GM19351 (cell line): Measurements from ENCODE around the gene ZFYVE16.
"Not testable (repeated sequence)": the region's sequence is repeated elsewhere in the genome, so short reads cannot be mapped to it uniquely, and the experiment has no call there.

Experiments
- ATAC-seq: cut with Tn5 transposase; IDR thresholded peaks from one replicate; pipeline ENCODE4 v1.9.1; 2021; ENCODE audit warnings: mild to moderate bottlenecking, moderate library complexity; ENCODE audit not compliant: unreplicated experiment

Gene ZFYVE16

GRCh38 chr5:80487444-80487828, 79.6 kb downstream of the ZFYVE16 start:
- no peak for ATAC-seq

GRCh38 chr5:80487829-80488721, 80.2 kb downstream of the ZFYVE16 start, which contains the start of gene FAM151B:
Gene FAM151B, plus strand, starts transcription at chr5:80488100. Its CDS starts 24 bp downstream, at chr5:80488124.
- peak; percentile 86 for ATAC-seq

DNA sequence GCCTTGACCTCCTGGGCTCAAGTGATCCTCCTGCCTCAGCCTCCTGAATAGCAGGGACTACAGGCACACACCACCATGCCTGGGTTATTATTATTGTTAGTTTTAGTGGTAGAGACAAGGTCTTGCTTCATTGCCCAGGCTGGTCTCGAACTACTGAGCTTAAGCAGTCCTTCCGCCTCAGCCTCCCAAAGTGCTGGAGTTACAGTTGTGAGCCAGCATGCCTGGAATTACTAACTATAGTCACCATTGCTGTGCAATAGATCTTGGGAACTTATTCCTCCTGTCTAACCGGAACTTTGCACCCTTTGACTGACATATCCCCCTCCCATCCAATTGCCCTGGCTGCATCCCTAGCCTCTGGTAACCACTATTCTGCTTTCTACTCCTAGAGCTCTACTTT, 83.4 kb downstream of the ZFYVE16 start:
- no peak for ATAC-seq

DNA sequence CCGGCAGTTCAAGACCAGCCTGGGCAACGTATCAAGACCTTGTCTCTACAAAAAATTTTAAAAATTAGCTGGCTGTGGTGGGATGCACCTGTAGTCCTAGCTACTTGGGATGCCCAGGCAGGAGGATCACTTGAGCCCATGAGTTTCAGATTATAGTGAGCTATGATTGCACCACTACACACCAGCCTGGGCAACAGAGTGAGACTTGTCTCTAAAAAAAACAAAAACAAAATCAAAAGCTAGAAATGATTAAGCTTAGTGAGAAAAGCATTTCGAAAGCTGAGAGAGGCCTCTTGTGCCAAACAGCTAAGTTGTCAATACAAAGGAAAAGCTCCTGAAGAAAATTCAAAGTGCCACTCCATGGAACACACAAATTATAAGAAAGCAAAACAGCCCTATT, 84.9 kb downstream of the ZFYVE16 start:
- no peak for ATAC-seq

DNA sequence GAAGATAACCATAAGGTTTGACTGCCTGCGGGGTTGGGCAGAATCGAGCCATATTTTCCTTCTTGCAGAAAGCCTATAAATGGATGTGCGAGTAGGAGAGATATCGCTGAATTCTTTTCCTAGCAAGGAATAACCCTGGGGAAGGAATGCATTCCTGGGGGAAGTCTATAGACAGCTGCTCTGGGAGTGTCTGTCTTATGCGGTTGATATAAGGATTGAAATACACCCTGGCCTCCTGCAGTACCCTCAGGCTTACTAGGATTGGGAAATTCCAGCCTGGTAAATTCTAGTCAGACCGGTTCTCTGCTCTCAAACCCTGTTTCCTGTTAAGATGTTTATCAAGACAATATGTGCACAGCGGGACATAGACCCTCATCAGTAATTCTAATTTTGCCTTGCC, 85.6 kb downstream of the ZFYVE16 start:
- not testable (repeated sequence) for ATAC-seq

GRCh38 chr5:80495891-80496290, 88.0 kb downstream of the ZFYVE16 start:
- ATAC-seq = no peak

DNA sequence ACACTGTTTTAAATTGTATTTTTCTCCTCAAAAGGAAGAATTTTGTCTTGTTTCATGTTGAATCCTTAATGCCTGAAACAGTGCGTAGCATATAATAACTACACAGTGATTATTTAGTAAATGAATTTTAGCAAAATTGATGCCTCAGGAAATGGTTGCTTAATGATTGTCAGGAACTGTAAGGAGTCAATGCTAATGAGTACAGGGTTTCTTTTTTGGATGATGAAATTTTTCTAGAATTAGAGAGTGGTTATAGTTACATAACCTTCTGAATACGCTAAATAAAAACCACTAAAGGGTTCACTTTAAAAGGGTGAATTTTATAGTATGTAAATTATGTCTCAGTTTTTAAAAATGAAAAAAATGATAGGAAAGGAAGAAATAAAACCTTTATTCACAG, 94.9 kb downstream of the ZFYVE16 start:
- ATAC-seq = no peak

GRCh38 chr5:80503641-80504040, 95.8 kb downstream of the ZFYVE16 start:
- ATAC-seq = no peak

- ATAC-seq = no peak
Measured at GRCh38 chr5:80504833-80505232, 97.0 kb downstream of the ZFYVE16 start.

GRCh38 chr5:80507663-80508062, 99.8 kb downstream of the ZFYVE16 start:
- ATAC-seq = no peak

- ATAC-seq = no peak
Measured at GRCh38 chr5:80508844-80509243, 101.0 kb downstream of the ZFYVE16 start.

DNA sequence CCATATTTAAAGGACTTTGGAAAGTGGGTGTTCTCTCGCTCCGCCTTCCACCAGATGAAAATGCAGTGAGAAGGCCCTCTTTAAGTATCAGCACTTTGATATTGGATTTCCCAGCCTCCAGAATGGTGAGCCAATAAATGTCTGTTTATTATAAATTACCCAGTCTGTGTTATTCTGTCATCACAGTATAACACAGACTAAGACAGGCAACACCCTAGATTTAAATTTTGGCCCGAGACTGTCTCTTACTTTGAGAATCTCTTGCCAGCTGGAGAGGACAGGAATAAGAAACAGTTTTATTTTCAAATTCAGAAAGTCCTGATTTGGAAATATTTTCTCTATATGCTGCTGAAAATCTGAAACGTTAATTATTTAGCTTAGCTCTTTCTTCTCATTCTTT, 101.5 kb downstream of the ZFYVE16 start:
- no peak for ATAC-seq

DNA sequence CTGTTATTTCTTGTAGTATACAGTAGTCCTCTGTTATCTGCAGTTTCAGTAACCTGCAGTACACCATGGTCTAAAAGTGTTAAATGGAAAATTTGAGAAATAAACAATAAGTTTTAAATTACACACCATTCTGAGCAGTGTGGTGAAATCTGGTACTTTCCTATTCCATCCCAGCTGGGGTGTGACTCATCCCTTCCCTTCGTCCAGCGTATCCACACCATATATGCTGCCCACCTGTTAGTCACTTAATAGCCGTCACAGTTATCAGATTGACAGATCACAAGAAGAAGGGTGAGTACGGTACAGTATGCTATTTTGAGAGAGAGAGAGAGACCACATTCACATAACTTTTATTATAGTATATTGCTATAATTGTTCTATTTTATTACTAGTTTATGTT, 109.0 kb downstream of the ZFYVE16 start:
- no peak for ATAC-seq
